Esophagus muscularis mucosa (tissue), 3 donors: ENCODE results near the gene IKZF4.
"Not testable (repeated sequence)": the region's sequence is repeated elsewhere in the genome, so short reads cannot be mapped to it uniquely, and the experiment has no call there.

Experiments used
- CTCF ChIP-seq, 3 experiments: fragments of 200-600 bp in 2 of 3; fragments of 450-650 bp in 1 of 3; sonication (generic) in 2 of 3; IDR thresholded peaks; one replicate each; pipeline ENCODE4 v1.5.1; 2017 to 2019; ENCODE audit warnings: antibody characterized with exemption in 3 of 3, mild to moderate bottlenecking in 2 of 3, moderate library complexity in 1 of 3
- POLR2AphosphoS5 ChIP-seq, 2 donors: sonication (generic); formaldehyde crosslinking; IDR thresholded peaks; one replicate each; pipeline ENCODE4 v1.6.1; 2017; ENCODE audit warnings: antibody characterized with exemption in 2 of 2

- not testable (repeated sequence) for TF ChIP-seq CTCF, POLR2AphosphoS5 (IDR thresholded peaks at IDR 0.05)
Measured at GRCh38 chr12:56042430-56042813, 21.6 kb downstream of the IKZF4 start.
